AG04449 (cell line): Measurements from ENCODE around the gene CLCN1.

Experiments used
- CTCF ChIA-PET: fragments of 350-600 bp; formaldehyde crosslinking; extraction: SDS; loops from one replicate; lab custom pipeline; 2021; ENCODE audit warnings: antibody characterized with exemption; lab: Yijun Ruan, JAX
- POLR2A ChIA-PET: fragments of 400-600, 350-600 bp; formaldehyde crosslinking; extraction: SDS; loops from one replicate; lab custom pipeline; 2020; ENCODE audit warnings: antibody characterized with exemption, inconsistent platforms; lab: Yijun Ruan, JAX
- DNase-seq: peaks from one replicate; pipeline ENCODE4 v3.0.0-alpha.2; 2010; ENCODE audit warnings: low read depth, low spot score
- H3K4me3 ChIP-seq: 2 replicates; pipeline ENCODE4 v1.5.1; 2011; ENCODE audit warnings: low read depth, mild to moderate bottlenecking, control low read depth, low read length
- TF ChIP-seq, protein P1 (sequence below): IDR thresholded peaks from one replicate; pipeline ENCODE4 v1.5.1; 2011; ENCODE audit warnings: mild to moderate bottlenecking, moderate library complexity, low read length, control low read depth, inconsistent platforms; ENCODE audit not compliant: insufficient read depth; ENCODE audit errors: missing control alignments

The CLCN1 gene

DNA sequence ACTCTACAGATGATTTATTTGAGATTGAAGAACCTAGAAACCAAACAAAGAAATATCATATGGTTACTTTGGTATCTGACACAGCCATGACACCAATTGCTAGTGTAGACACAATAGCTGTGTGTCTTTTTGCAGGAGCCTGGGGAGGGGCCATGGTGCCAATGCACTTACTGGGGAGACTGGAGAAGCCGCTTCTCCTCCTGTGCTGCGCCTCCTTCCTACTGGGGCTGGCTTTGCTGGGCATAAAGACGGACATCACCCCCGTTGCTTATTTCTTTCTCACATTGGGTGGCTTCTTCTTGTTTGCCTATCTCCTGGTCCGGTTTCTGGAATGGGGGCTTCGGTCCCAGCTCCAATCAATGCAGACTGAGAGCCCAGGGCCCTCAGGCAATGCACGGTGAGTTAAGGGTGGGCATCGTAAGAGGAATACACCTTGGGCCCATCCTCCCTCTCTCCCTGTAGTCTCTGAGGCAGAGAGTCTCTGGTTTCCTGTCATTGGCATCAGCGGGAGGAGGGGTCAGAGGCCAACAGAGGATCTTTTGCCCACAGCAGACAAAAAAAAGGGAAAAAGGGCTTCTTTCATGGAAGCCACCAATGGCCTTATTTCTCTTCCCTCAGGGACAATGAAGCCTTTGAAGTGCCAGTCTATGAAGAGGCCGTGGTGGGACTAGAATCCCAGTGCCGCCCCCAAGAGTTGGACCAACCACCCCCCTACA is 29.9 kb upstream of the CLCN1 start:
- DNase-seq, result no peak
- ChIA-PET POLR2A (no interaction called here), CTCF (interaction anchor here (0.7 to 1.9 kb wide), 2 partner anchors 131 to 274 kb away, joined by 3 to 5 read pairs; no protein-coding TSS in a partner anchor)
- H3K4me3 ChIP-seq, result no peak overlapping the region
- TF ChIP-seq, protein P1, sequence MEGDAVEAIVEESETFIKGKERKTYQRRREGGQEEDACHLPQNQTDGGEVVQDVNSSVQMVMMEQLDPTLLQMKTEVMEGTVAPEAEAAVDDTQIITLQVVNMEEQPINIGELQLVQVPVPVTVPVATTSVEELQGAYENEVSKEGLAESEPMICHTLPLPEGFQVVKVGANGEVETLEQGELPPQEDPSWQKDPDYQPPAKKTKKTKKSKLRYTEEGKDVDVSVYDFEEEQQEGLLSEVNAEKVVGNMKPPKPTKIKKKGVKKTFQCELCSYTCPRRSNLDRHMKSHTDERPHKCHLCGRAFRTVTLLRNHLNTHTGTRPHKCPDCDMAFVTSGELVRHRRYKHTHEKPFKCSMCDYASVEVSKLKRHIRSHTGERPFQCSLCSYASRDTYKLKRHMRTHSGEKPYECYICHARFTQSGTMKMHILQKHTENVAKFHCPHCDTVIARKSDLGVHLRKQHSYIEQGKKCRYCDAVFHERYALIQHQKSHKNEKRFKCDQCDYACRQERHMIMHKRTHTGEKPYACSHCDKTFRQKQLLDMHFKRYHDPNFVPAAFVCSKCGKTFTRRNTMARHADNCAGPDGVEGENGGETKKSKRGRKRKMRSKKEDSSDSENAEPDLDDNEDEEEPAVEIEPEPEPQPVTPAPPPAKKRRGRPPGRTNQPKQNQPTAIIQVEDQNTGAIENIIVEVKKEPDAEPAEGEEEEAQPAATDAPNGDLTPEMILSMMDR, result no peak

DNA sequence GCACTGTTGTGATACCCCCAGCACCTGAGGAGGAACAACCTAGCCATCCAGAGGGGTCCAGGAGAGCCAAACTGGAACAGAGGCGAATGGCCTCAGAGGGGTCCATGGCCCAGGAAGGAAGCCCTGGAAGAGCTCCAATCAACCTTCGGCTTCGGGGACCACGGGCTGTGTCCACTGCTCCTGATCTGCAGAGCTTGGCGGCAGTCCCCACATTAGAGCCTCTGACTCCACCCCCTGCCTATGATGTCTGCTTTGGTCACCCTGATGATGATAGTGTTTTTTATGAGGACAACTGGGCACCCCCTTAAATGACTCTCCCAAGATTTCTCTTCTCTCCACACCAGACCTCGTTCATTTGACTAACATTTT is 29.4 kb upstream of the CLCN1 start:
- CTCF ChIA-PET, result interaction anchor here (0.7 to 1.9 kb wide), 4 partner anchors 13 to 274 kb away, joined by 3 to 5 read pairs (median 4); no protein-coding TSS in a partner anchor
- TF ChIP-seq, protein P1, result no peak
- no peak for DNase-seq
- H3K4me3 ChIP-seq, result no peak overlapping the region
- POLR2A ChIA-PET, result no interaction called here

DNA sequence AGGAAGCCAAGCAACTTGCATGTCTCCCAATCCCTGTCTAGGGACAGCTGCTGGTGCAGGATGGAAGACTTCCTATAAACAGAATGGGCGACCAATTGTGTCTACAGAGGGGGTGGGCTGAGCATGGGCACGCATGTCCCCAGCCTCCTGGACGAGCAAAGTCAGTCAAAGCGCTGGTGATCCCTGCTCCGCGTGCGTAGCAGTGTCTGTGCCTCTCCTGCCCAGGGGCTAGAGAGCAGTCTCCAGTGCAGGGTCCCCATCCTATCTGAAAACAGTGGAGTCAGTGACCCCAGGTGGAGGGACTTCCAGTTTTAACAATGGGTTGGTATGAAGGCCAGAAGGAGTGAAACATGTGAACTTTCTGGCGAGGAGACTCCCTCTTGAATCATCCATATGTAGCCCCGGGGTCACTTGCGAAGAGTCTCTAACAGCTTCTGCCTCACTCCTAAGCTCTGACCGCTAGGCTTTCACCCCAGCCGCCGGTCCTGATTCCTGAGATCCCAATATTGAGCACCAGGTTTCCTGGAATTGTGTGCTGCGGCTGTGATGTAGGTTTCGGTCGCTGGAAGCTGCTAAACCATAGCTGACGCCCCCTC is 28.5 kb upstream of the CLCN1 start:
- DNase-seq, result no peak
- ChIA-PET POLR2A (interaction anchor here (0.5 to 1.5 kb wide), 6 partner anchors 10 to 96 kb away, joined by 3 to 8 read pairs (median 4); partner anchors contain the start of genes GSTK1 and ZYX), CTCF (interaction anchor here (0.8 to 1.7 kb wide), 9 partner anchors 8 to 209 kb away, joined by 3 to 12 read pairs (median 3); partner anchors contain the start of gene GSTK1)
- H3K4me3 ChIP-seq, result peak overlapping the region; percentile 50
- TF ChIP-seq, protein P1, result no peak

DNA sequence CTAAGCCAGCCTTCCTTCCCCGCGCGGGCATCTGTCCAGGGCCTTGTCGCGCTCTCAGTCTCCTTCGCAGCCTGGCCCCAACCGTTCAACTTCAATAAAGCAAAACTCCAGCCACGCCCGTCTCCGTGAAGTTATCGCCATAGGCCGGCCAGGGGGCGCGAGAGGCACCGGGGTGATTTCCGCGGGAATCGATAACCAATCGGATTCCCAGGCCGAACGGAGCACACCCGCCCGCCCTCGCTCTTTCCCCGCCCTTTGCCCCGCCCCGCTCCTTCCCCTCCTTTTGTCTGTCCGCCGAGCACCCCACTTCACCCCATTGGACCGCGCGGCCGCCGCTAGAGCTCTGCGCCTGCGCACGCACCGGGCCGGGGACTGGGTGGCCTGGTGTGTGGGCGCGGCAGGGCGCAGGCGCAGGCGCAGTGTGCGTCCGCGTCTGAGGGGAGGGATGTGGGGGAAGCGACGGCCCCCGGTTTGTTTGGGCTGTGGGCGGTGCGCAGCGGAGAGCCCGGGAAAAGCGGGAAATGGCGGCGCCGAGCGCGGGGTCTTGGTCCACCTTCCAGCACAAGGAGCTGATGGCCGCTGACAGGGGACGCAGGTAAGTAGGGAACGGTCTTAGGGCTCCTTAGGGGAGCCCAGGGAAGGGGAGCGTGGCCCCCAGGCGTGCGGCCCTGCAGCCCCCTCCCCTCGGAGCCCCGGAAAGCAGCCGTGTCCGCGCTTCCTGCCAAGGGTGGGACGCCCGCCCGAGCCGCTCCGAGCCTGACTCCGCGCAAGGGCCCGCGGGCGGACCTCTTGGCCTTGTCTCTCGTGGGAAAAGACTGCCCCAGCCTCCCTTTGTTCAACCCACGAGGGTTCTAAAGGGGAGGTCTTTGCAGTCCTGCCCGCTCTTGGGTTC is 27.7 kb upstream of the CLCN1 start, which contains the start of gene CASP2:
Gene CASP2, plus strand, starts transcription at position 417 of the 892 bp plus-strand sequence. Its CDS starts 105 bp downstream, at position 522.
- peak; percentile 63 for DNase-seq
- POLR2A ChIA-PET, result interaction anchor here (0.5 to 1.5 kb wide), 6 partner anchors 9 to 96 kb away, joined by 3 to 8 read pairs (median 4); partner anchors contain the start of genes GSTK1 and ZYX
- H3K4me3 ChIP-seq, result peak within 1 kb of the TSS; percentile 88
- TF ChIP-seq, protein P1, result peak; percentile 48
- CTCF ChIA-PET, result interaction anchor here (0.8 to 1.7 kb wide), 7 partner anchors 9 to 208 kb away, joined by 3 to 12 read pairs (median 4); no protein-coding TSS in a partner anchor

DNA sequence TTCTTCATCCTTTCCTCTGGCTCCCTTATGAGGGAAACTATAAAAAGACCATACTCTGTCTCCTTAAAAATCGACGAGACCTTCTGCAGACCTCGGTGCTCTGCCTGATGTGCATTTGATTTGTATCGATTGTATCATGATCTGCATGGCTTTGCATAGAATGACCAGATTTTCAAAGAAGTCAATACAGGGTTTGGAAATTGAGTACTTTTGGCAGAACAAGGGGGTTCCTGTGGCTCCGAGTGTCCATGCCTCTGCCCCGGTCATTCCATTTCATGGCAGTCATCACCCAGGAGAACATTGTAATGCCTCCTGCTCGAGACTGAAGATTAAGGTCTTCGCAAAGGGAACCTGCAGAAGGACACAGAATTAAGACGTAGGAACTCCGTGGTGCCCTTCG is 27.1 kb upstream of the CLCN1 start:
- ChIA-PET CTCF (interaction anchor here (1.2 to 1.7 kb wide), 2 partner anchors 48 to 208 kb away, joined by 3 to 12 read pairs; no protein-coding TSS in a partner anchor), POLR2A (interaction anchor here (1.2 to 1.5 kb wide), 2 partner anchors 8 to 26 kb away, joined by 4 to 7 read pairs; partner anchors contain the start of gene GSTK1)
- H3K4me3 ChIP-seq, result peak overlapping the region; percentile 88
- TF ChIP-seq, protein P1, result no peak
- DNase-seq, result no peak
